GM12878 (cell line): ENCODE data around the gene NIPAL3. TPM values are rescaled to one million over a fixed set of nuclear protein-coding genes. Genes with fewer than 3 reads are reported as not detected.

Experiments
- ATAC-seq: fragments of 200-7000 bp; cut with Tn5 transposase; 3 replicates; pipeline ENCODE4 v1.9.1; 2020; ENCODE audit warnings: mild to moderate bottlenecking, moderate library complexity
- BruUV-seq: library from RNA; stranded (reverse); fragments of 400-500 nt; replicated peaks from 2 replicates; lab custom pipeline; 2021; lab: Mats Ljungman, UMichigan
- CTCF ChIA-PET: fragments of 300-600 bp; sonication (Branson Sonifier 250); formaldehyde crosslinking; extraction: SDS; loops from one replicate; lab custom pipeline; 2021; ENCODE audit warnings: inconsistent platforms; lab: Yijun Ruan, JAX
- POLR2A ChIA-PET: fragments of 350-600 bp; formaldehyde crosslinking; extraction: SDS; loops from one replicate; lab custom pipeline; 2021; ENCODE audit warnings: inconsistent platforms; lab: Charles Lee
- RAD21 ChIA-PET: fragments of 300-600 bp; sonication (Branson Sonifier 250); formaldehyde crosslinking; loops from one replicate; lab custom pipeline; 2023; ENCODE audit warnings: antibody characterized with exemption; ENCODE audit not compliant: unreplicated experiment; lab: Charles Lee
- SMC1A ChIA-PET: fragments of 300-600 bp; sonication (Branson Sonifier 250); formaldehyde crosslinking; loops from one replicate; lab custom pipeline; 2023; ENCODE audit not compliant: unreplicated experiment, uncharacterized antibody; lab: Charles Lee
- DNase-seq: peaks from one replicate; pipeline ENCODE4 v3.0.0-alpha.2; 2011; ENCODE audit warnings: low read depth, low spot score
- FAIRE-seq: peaks from 3 replicates; lab custom pipeline; 2011; peaks lifted over from hg19 to GRCh38; lab: Jason Lieb, UNC
- H2AFZ ChIP-seq: 2 replicates; pipeline ENCODE4 v1.6.0; 2011; ENCODE audit warnings: low read depth, low read length, control low read depth; ENCODE audit not compliant: control insufficient read depth
- H3K27ac ChIP-seq: 2 replicates; pipeline ENCODE4 v1.5.1; 2011; ENCODE audit warnings: control low read depth; ENCODE audit not compliant: control insufficient read depth, insufficient read depth
- H3K27me3 ChIP-seq, 2 experiments: replicated peaks in 1 of 2; 2 replicates each; pipeline versions ENCODE4 v1.6.0 to v1.6.1; 2011; ENCODE audit warnings: low read length in 1 of 2; ENCODE audit not compliant: control insufficient read depth in 2 of 2, insufficient read depth in 2 of 2
- H3K36me3 ChIP-seq, 2 experiments: 2 replicates each; pipeline ENCODE4 v1.5.1; 2011; ENCODE audit warnings: low read length in 1 of 2; ENCODE audit not compliant: control insufficient read depth in 2 of 2, insufficient read depth in 2 of 2
- H3K4me1 ChIP-seq: 2 replicates; pipeline ENCODE4 v1.6.1; 2011; ENCODE audit warnings: mild to moderate bottlenecking, low read length, moderate library complexity, mixed read lengths; ENCODE audit not compliant: control insufficient read depth, insufficient read depth
- H3K4me2 ChIP-seq: 2 replicates; pipeline ENCODE4 v1.6.0; 2011; ENCODE audit warnings: control low read depth; ENCODE audit not compliant: control insufficient read depth, insufficient read depth
- H3K4me3 ChIP-seq: fragments of 200-600 bp; sonication (generic); 2 replicates; pipeline ENCODE4 v1.5.1; 2016
- H3K79me2 ChIP-seq: 2 replicates; pipeline ENCODE4 v1.6.0; 2011; ENCODE audit warnings: low read length; ENCODE audit not compliant: control insufficient read depth, insufficient read depth
- H3K9ac ChIP-seq: 2 replicates; pipeline ENCODE4 v1.8.0; 2011; ENCODE audit warnings: low read length, control low read depth, mixed read lengths; ENCODE audit not compliant: control insufficient read depth, insufficient read depth
- H3K9me3 ChIP-seq: replicated peaks from 3 replicates; pipeline ENCODE4 v1.5.1; 2011; ENCODE audit warnings: mild to moderate bottlenecking, low read length; ENCODE audit not compliant: control insufficient read depth, insufficient read depth
- H4K20me1 ChIP-seq: 2 replicates; pipeline ENCODE4 v1.6.0; 2011; ENCODE audit not compliant: control insufficient read depth, insufficient read depth
- BMI1 ChIP-seq: fragments of 450-650 bp; IDR thresholded peaks from 2 replicates; pipeline ENCODE4 v1.6.1; 2016; ENCODE audit warnings: mild to moderate bottlenecking, moderate library complexity, borderline replicate concordance
- CBFB ChIP-seq: IDR thresholded peaks from 2 replicates; pipeline ENCODE4 v1.6.1; 2016; ENCODE audit warnings: antibody characterized with exemption, low read depth
- CUX1 ChIP-seq: IDR thresholded peaks from 2 replicates; pipeline ENCODE4 v1.6.1; 2012; ENCODE audit warnings: improper control_type of control experiment, low read depth, low read length; ENCODE audit not compliant: insufficient replicate concordance
- E2F8 ChIP-seq: fragments of 450-650 bp; IDR thresholded peaks from 2 replicates; pipeline ENCODE4 v1.6.1; 2018; ENCODE audit warnings: mild to moderate bottlenecking, low read depth, moderate library complexity; ENCODE audit not compliant: partially characterized antibody
- EZH2 ChIP-seq: IDR thresholded peaks from 2 replicates; pipeline ENCODE4 v1.6.1; 2012; ENCODE audit warnings: low read depth, mild to moderate bottlenecking, control low read depth, inconsistent platforms, low read length, borderline replicate concordance; ENCODE audit not compliant: control insufficient read depth
- IKZF1 ChIP-seq: fragments of 450-650 bp; conservative IDR thresholded peaks from 2 replicates; pipeline ENCODE4 v1.6.1; 2017; ENCODE audit warnings: antibody characterized with exemption, mild to moderate bottlenecking
- JUNB ChIP-seq: IDR thresholded peaks from 2 replicates; pipeline ENCODE4 v1.6.1; 2016; ENCODE audit warnings: antibody characterized with exemption, mild to moderate bottlenecking
- KAT2A ChIP-seq: conservative IDR thresholded peaks from 2 replicates; pipeline ENCODE4 v1.6.1; 2011; ENCODE audit warnings: low read depth, low read length; ENCODE audit not compliant: control insufficient read depth
- PKNOX1 ChIP-seq: fragments of 450-650 bp; IDR thresholded peaks from 2 replicates; pipeline ENCODE4 v1.6.1; 2016; ENCODE audit warnings: mild to moderate bottlenecking
- RAD21 ChIP-seq: IDR thresholded peaks from 2 replicates; pipeline ENCODE4 v1.6.1; 2011; ENCODE audit warnings: mild to moderate bottlenecking, low read depth, low read length, moderate library complexity; ENCODE audit not compliant: insufficient read depth
- SUPT20H ChIP-seq: IDR thresholded peaks from 2 replicates; pipeline ENCODE4 v1.6.1; 2011; ENCODE audit warnings: low read depth, mild to moderate bottlenecking, low read length, moderate library complexity, borderline replicate concordance; ENCODE audit not compliant: control insufficient read depth
- ZNF217 ChIP-seq: fragments of 450-650 bp; IDR thresholded peaks from 2 replicates; pipeline ENCODE4 v1.6.1; 2017; ENCODE audit warnings: antibody characterized with exemption, mild to moderate bottlenecking
- WGBS: methylation state at CpG from one replicate; pipeline ENCODE4 v1.1.6; 2016; ENCODE audit warnings: low lambda C conversion rate; ENCODE audit not compliant: insufficient replicate concordance, insufficient coverage; ENCODE audit errors: missing lambda C conversion rate; 5-methylcytosine and 5-hydroxymethylcytosine counted together
- in situ Hi-C: fragments of 300-500 bp; cut with MboI; formaldehyde crosslinking; loops from 9 replicates; pipeline ENCODE4 v1.14.3; 2018; ENCODE audit warnings: mixed read lengths
- intact Hi-C: fragments of 100-400 bp; cut with micrococcal nuclease; formaldehyde crosslinking; loops from one replicate; pipeline ENCODE4 v1.14.2; 2022; ENCODE audit not compliant: unreplicated experiment
- polyA plus RNA-seq, 11 experiments: library from polyadenylated mRNA; depleted of rRNA in 4 of 11; unstranded in 6 of 11; stranded (reverse) in 5 of 11; fragments of >200 nt; fragmentation: Nextera tagmentation in 4 of 11; fragmentation: Illumina TruSeq in 1 of 11; extraction: Ambion mirVana in 4 of 11; extraction: Trizol in 1 of 11; gene quantifications; 1 replicate in 1 of 11; 2 replicates in 10 of 11; pipeline versions ENCODE4 v1.2.1 to v1.2.3, GENCODE V29; 2011 to 2016; ENCODE audit warnings: inconsistent platforms in 2 of 11, missing spikeins in 2 of 11, low read depth in 1 of 11
- total RNA-seq, 4 experiments: library from RNA; depleted of rRNA in 3 of 4; stranded (reverse); fragments of >200 nt in 3 of 4; fragmentation: Illumina TruSeq in 1 of 4; extraction: Trizol in 1 of 4; gene quantifications; 2 replicates each; pipeline versions ENCODE4 v1.2.1 to v1.2.3, GENCODE V29; 2013 to 2021

Gene NIPAL3
- total and polyA plus RNA-seq, 10 of the 15 experiments (the other 5 are each of a cell fraction or from before 2014, with no cell fraction given), result 2.1 to 9.4 (median 4.2) TPM

GRCh38 chr1:24389231-24389678 lies 26.3 kb upstream of the NIPAL3 start:
- no TSS peak for BruUV-seq
- Histone ChIP-seq H3K4me2 (no peak overlapping the region), H3K27me3 (no peaks in the 10 kb centered on the region; a peak in 1 of 4 replicates), H3K9ac (no peak overlapping the region)
- in situ Hi-C loops, result no loop called here
- ChIA-PET POLR2A (no interaction called here), SMC1A (interaction anchor here (1.1 to 3.1 kb wide), 3 partner anchors 187 to 239 kb away, joined by 3 to 24 read pairs (median 4); no protein-coding TSS in a partner anchor)
- intact Hi-C loops, result no loop called here
- TF ChIP-seq BMI1 (no peak), ZNF217 (no peak), IKZF1 (no peak), RAD21 (no peak), E2F8 (no peak), EZH2 (no peak), KAT2A (no peak), JUNB (no peak), SUPT20H (no peak), CBFB (no peak), CUX1 (no peak), PKNOX1 (no peak)
- TF ChIP-seq, all 136 proteins: peak for 0
- Histone ChIP-seq H4K20me1 (no peaks in the 10 kb centered on the region), H3K79me2 (no peaks in the 10 kb centered on the region; the same call in 1 of the 2 replicates), H2AFZ (no peak overlapping the region), H3K9me3 (no peaks in the 10 kb centered on the region), H3K36me3 (no peaks in the 10 kb centered on the region), H3K4me1 (peaks cover 44% of the 10 kb centered on the region), H3K4me3 (no peak overlapping the region), H3K27ac (no peak overlapping the region)
- DNase-seq (no peak), FAIRE-seq (no peak), ATAC-seq (no peak)
- WGBS, result 64% methylated on average over 4 of the region's 4 CpGs
- ChIA-PET RAD21 (interaction anchor here (1.1 to 1.3 kb wide), 3 partner anchors 185 to 200 kb away, joined by 3 to 4 read pairs (median 4); no protein-coding TSS in a partner anchor), CTCF (interaction anchor here (0.6 to 6.2 kb wide), 2 partner anchors 68 to 189 kb away, joined by 3 to 74 read pairs; no protein-coding TSS in a partner anchor)
